ACC112 (cell line): Measurements from ENCODE around the gene SH2D7.

Source experiments
- H2AFZ ChIP-seq: fragments of 200-600 bp; sonication (generic); one replicate; pipeline ENCODE4 v1.6.0; 2017; ENCODE audit warnings: antibody characterized with exemption, low read length; ENCODE audit not compliant: unreplicated experiment
- H3K27ac ChIP-seq: fragments of 200-600 bp; sonication (generic); 2 replicates; pipeline ENCODE4 v1.5.1; 2014; ENCODE audit warnings: low read depth, mild to moderate bottlenecking, antibody characterized with exemption, low read length, moderate library complexity
- H3K27me3 ChIP-seq: fragments of 200-600 bp; sonication (generic); 2 replicates; pipeline ENCODE4 v1.6.1; 2014; ENCODE audit warnings: mild to moderate bottlenecking, antibody characterized with exemption, low read length, moderate library complexity, mixed read lengths; ENCODE audit not compliant: insufficient read depth
- H3K36me3 ChIP-seq: fragments of 200-600 bp; sonication (generic); 2 replicates; pipeline ENCODE4 v1.6.1; 2016; ENCODE audit warnings: mild to moderate bottlenecking, antibody characterized with exemption, low read length, moderate library complexity, mixed read lengths; ENCODE audit not compliant: insufficient read depth
- H3K4me1 ChIP-seq: fragments of 200-600 bp; sonication (generic); one replicate; pipeline ENCODE4 v1.6.1; 2016; ENCODE audit warnings: low read length, mixed read lengths; ENCODE audit not compliant: insufficient read depth, unreplicated experiment, control insufficient read depth
- H3K4me3 ChIP-seq: fragments of 200-600 bp; sonication (generic); 2 replicates; pipeline ENCODE4 v1.5.1; 2014; ENCODE audit warnings: mild to moderate bottlenecking, low read depth, low read length
- H3K79me2 ChIP-seq: fragments of 200-600 bp; sonication (generic); one replicate; pipeline ENCODE4 v1.6.0; 2016; ENCODE audit warnings: low read length; ENCODE audit not compliant: control insufficient read depth, unreplicated experiment, insufficient read depth

Gene SH2D7

DNA sequence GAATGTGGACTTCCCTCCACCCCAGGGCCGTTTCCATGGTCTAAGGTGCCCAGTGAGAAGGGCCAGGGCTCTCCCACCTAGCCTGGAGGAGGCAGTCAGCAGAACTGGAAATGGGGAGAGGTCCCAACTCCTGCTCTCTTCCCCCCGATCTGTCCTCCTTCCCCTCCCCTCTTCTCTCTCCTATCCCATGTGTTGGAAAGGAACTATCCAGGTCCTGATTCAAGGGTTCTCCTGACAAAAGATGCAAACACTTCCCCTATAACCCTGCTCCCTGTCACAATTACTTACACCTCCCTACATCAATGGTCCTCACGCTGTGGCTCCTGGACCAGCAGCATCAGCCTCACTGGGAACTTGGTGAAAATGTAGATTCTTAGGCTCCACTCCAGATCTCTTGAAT is 32.9 kb downstream of the SH2D7 start:
- no peak overlapping the region for H2AFZ ChIP-seq
- no peak overlapping the region for H3K27ac ChIP-seq
- H3K36me3 ChIP-seq, result no peaks in the 10 kb centered on the region
- H3K4me3 ChIP-seq, result no peak overlapping the region
- H3K27me3 ChIP-seq, result no peaks in the 10 kb centered on the region
- no peaks in the 10 kb centered on the region for H3K79me2 ChIP-seq
- H3K4me1 ChIP-seq, result peaks cover 3% of the 10 kb centered on the region

DNA sequence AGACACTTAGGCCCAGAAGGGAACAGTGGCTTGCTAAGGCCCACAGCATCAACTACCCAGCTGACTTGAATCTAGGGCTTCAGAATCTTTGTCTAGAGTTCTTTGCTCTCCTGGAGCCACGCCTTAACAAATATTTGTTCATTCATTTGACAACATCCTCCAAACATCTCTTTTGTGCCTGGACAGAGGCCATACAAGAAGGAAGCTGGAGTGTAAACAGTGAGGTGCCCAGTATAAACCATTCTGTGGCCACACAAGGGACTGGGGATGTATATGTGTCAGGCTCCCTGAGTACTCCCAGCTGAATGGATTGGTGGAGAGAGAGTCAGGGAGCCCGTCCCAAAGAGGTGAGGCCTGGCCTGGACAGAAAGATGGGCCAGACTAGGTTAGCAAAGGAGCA is 35.5 kb downstream of the SH2D7 start:
- Histone ChIP-seq H3K4me3 (no peak overlapping the region), H3K36me3 (no peaks in the 10 kb centered on the region), H3K79me2 (no peaks in the 10 kb centered on the region), H3K27ac (no peak overlapping the region), H2AFZ (no peak overlapping the region), H3K27me3 (no peaks in the 10 kb centered on the region), H3K4me1 (peaks cover 3% of the 10 kb centered on the region)

DNA sequence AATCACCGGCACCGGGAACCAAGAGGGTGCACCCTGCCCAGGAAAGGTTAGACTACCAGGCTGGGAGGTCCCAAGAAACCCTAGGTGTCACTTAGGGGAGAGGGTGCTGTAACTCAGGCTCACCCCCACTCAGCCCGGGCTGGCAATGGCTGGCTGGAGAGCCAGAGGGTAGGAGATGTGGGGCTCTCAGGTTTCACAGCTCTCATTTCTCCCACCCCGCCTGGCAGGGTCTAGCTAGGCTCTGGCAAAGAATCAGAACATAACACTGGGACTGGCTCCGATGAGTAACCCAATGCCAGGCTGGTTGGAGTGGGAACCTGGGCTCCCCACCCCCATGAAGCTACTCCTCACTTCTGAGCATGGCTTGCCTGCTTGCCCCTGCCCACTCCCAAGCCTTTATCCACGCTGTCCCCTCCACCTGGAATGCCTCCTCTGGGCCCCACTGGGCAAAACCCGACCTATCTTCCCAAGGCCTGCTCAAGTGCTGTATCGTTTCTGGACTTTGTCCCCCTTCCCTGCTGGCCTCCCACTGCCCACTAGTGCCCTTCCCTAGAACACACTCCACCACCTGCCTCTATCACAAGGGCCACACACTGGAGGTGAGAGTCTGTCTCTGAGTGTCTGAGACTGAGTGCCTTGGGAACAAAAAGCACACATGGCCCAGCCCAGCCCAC is 36.9 kb downstream of the SH2D7 start:
- H2AFZ ChIP-seq, result no peak overlapping the region
- H3K36me3 ChIP-seq, result no peaks in the 10 kb centered on the region
- no peaks in the 10 kb centered on the region for H3K79me2 ChIP-seq
- H3K27ac ChIP-seq, result no peak overlapping the region
- no peak overlapping the region for H3K4me3 ChIP-seq
- H3K27me3 ChIP-seq, result no peaks in the 10 kb centered on the region
- peaks cover 3% of the 10 kb centered on the region for H3K4me1 ChIP-seq

DNA sequence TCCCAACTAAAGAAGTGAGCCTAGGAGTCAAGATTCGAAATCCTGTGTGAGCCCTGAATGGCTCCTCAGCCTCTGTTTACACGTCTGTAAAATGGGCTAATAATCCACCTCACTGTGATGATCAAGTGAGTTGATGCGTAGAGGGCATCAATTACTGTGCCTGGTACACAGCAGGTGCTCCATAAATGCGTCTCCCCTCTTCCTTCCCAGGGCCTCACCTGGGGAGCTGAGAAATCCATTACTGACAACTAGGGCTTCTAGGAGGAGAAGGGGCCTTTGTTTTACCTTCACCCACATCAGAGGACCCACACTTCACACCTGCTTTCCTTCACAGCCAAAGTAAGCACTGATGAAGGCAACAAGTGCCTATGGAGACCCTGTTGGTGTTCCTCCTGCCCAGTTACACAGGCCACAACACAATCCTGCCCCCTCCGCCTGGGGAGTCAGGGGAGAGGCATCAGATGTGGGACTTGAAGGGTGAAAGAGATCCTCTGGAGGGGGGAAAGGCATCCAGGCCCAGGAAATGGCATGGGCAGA is 37.5 kb downstream of the SH2D7 start:
- peaks cover 3% of the 10 kb centered on the region for H3K4me1 ChIP-seq
- H3K79me2 ChIP-seq, result no peaks in the 10 kb centered on the region
- H3K4me3 ChIP-seq, result no peak overlapping the region
- no peaks in the 10 kb centered on the region for H3K27me3 ChIP-seq
- H3K27ac ChIP-seq, result no peak overlapping the region
- H2AFZ ChIP-seq, result no peak overlapping the region
- H3K36me3 ChIP-seq, result no peaks in the 10 kb centered on the region

DNA sequence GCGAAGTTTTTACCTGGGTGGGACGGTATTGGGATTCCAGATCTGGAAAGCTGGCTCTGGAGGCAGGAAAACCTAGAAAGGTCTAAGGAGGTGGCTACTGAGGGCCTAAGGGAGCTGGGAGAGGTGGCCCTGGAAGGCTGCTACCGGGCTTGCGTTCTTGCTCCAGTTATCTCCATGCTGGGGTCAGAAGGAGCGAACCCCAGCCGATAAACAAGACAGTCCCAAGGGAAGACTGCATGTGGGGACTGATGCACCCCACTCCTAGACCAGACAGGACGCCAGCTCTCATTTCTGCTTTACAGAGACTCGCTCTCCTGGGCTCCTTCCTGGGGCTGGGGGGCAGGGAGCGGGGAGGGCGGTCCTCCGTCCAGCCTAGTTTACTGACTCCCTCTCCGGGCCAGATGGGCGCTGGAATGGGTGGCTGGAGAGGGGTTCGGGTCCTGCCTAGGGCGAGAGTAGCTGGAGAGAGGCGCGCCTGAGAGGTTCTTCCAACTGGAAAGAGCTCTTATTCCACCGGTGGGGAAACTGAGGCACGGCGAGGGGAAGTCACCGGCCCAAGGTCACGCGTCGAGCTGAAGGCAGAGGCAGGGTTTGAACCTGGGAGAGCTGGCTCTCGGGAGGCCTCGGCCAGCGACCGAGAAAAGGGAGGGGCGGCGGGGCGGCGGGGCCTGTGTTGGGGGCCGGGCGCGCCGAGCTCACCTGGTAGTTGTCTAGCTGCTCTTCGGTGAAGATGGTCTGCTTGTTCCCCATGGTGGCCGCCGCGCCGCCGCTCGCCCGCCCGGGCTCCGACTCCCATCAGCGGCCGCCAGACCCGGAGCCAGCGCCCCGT is 38.3 kb downstream of the SH2D7 start:
- Histone ChIP-seq H3K27me3 (no peaks in the 10 kb centered on the region), H3K27ac (no peak overlapping the region), H3K4me1 (peaks cover 3% of the 10 kb centered on the region), H3K4me3 (peak overlapping the region; percentile 91), H2AFZ (peak overlapping the region; percentile 96), H3K79me2 (no peaks in the 10 kb centered on the region), H3K36me3 (no peaks in the 10 kb centered on the region)

DNA sequence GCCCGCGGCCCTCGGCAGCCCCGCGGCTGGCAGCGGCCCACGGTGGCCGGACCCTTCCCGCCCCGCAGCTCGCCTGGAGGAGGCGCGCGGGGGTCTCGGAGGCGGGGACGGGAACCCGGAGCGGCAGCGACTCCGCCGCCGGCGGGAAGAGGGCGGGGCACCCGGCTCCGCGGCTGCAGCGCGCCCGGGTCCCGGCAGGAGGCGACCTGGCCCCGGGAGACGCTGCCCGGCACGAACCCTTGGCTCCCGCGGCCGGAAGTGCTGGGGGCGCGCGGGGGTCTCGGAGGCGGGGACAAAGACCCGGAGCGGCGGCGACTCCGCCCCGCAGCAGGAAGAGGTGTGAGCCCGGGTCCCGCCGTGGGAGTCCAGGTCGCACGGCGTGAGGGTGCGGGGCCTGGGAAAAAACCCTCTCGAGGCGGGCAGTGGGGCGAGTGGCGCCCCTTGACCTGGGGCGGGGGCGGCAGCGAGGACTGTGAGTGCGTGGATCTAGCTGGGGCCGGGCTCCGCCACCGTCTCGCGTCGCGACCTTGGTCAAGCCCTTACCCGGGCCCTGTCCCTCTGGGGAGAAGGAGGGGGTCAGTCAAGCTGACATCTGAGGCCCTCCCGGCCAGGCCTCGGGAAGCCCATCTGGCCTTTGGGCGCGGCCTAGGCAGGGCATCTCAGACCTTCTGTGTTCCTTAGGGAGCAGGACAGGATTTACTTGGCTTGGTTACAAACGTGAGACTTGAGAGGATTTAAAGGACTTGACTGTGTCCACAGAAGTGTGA is 39.1 kb downstream of the SH2D7 start, which contains the start of gene CIB2:
Gene CIB2, minus strand, starts transcription at position 151 of the 767 bp plus-strand sequence. CDS start 230 bp downstream, outside the sequence.
- Histone ChIP-seq H3K27ac (no peak within 1 kb of the TSS), H3K27me3 (no peaks in the 10 kb centered on the region), H3K79me2 (no peaks in the 10 kb centered on the region), H3K4me1 (peaks cover 3% of the 10 kb centered on the region), H3K36me3 (no peaks in the 10 kb centered on the region), H3K4me3 (peak within 1 kb of the TSS; percentile 91), H2AFZ (peak within 1 kb of the TSS; percentile 96)

DNA sequence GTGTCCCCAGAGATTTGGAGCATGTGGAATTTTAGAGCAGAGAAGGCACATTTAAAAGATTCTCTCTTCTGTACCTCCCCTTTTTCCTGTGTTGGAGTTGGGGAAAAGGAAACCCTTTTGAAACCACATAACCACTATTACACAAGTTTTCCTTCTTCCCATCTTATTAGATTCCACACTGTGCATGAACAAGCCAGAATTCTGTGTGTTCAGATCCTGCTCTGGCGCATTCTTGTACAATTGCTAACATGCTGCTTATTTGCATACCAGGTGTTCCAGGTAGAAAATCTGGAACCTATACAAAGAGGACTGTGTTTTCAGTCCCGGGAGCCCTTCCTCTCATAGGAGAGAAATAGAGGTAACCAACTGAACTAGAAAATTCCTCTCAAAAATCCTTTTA is 41.4 kb downstream of the SH2D7 start:
- Histone ChIP-seq H3K27me3 (no peaks in the 10 kb centered on the region), H3K36me3 (no peaks in the 10 kb centered on the region), H3K4me1 (peaks cover 3% of the 10 kb centered on the region), H3K4me3 (no peak overlapping the region), H3K79me2 (no peaks in the 10 kb centered on the region), H2AFZ (no peak overlapping the region), H3K27ac (no peak overlapping the region)

DNA sequence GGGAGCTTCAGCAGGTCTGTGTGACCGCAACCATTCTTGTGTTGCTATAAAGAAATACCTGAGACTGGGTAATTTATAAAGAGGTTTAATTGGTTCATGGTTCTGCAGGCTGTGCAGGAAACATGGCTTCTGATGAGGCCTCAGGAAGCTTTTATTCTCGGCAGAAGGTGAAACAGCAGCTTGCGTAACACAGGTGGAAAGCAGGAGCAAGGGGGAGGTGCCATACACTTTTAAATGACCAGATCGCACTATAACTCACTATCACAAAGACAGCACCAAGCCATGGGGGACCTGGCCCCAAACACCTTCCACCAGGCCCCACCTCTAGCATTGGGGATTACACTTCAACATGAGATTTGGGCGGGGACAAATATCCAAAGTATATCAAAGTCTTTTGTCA is 47.2 kb downstream of the SH2D7 start:
- Histone ChIP-seq H2AFZ (no peak overlapping the region), H3K27me3 (no peaks in the 10 kb centered on the region), H3K4me3 (no peak overlapping the region), H3K79me2 (no peaks in the 10 kb centered on the region), H3K36me3 (no peaks in the 10 kb centered on the region), H3K27ac (no peak overlapping the region), H3K4me1 (no peaks in the 10 kb centered on the region)

DNA sequence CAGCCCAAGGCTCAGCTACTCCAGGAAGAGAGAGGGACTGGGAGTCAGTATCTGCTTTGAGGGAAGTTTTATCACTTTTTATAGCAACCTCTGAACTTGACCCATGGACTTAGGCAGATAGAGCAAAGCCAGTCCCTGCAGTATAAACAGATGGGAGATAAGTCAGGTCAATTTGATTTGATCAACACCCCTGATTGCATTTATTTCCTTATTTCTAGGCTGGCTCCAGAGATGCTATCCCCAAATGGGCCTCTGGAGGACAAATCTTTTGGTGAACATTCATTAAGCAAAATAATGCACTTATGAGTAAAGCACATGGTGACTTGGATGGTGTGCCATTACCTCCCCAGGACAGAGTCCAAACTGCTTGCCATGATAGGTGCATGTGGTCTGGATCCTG is 47.9 kb downstream of the SH2D7 start:
- H2AFZ ChIP-seq, result no peak overlapping the region
- no peaks in the 10 kb centered on the region for H3K79me2 ChIP-seq
- no peaks in the 10 kb centered on the region for H3K36me3 ChIP-seq
- no peaks in the 10 kb centered on the region for H3K27me3 ChIP-seq
- H3K4me3 ChIP-seq, result no peak overlapping the region
- no peaks in the 10 kb centered on the region for H3K4me1 ChIP-seq
- no peak overlapping the region for H3K27ac ChIP-seq

DNA sequence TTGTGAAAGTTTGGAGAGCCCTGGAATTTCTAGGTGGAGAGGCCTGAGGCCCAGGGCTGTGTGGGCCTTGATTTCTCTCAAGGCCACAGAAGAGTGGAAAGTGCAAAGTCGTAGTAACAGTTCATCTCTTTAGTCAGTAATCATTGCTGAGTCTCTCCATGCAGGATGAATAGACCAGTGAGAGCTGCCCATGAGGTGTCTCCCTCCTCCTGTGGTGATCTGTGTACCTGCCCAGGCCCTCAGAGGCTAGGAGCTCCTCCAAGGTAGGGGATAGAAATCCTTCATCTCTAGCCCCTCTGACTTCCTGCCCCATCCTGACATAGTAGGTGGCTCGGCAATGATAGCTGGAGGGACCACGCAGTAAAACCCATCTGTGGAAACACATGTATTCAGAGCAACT is 50.0 kb downstream of the SH2D7 start:
- H3K4me3 ChIP-seq, result no peak overlapping the region
- no peaks in the 10 kb centered on the region for H3K79me2 ChIP-seq
- no peak overlapping the region for H2AFZ ChIP-seq

More for the DNA sequence above, 50.0 kb downstream of the SH2D7 start:
- Histone ChIP-seq H3K27me3 (no peaks in the 10 kb centered on the region), H3K36me3 (no peaks in the 10 kb centered on the region), H3K27ac (no peak overlapping the region), H3K4me1 (peaks cover 8% of the 10 kb centered on the region)
